ENCODE measurements around the gene DDIT3.
"Not testable (repeated sequence)": the region's sequence is repeated elsewhere in the genome, so short reads cannot be mapped to it uniquely, and the experiment has no call there.

- TF ChIP-seq CTCF (IDR thresholded peaks at IDR 0.05; ENCODE audit: low read length); EZH2 (IDR thresholded peaks at IDR 0.05; ENCODE audit: borderline replicate concordance, low read length): not testable (repeated sequence)
Measured at GRCh38 chr12:57513677-57514076, 6.6 kb downstream of the DDIT3 start.
